GM19043 (cell line): ENCODE measurements around the gene PCDHGB5.
"Not testable (repeated sequence)": the region's sequence is repeated elsewhere in the genome, so short reads cannot be mapped to it uniquely, and the experiment has no call there.

Source experiments
- ATAC-seq: cut with Tn5 transposase; IDR thresholded peaks from one replicate; pipeline ENCODE4 v1.9.1; 2021; ENCODE audit warnings: low read depth; ENCODE audit not compliant: unreplicated experiment

PCDHGB5 gene

DNA sequence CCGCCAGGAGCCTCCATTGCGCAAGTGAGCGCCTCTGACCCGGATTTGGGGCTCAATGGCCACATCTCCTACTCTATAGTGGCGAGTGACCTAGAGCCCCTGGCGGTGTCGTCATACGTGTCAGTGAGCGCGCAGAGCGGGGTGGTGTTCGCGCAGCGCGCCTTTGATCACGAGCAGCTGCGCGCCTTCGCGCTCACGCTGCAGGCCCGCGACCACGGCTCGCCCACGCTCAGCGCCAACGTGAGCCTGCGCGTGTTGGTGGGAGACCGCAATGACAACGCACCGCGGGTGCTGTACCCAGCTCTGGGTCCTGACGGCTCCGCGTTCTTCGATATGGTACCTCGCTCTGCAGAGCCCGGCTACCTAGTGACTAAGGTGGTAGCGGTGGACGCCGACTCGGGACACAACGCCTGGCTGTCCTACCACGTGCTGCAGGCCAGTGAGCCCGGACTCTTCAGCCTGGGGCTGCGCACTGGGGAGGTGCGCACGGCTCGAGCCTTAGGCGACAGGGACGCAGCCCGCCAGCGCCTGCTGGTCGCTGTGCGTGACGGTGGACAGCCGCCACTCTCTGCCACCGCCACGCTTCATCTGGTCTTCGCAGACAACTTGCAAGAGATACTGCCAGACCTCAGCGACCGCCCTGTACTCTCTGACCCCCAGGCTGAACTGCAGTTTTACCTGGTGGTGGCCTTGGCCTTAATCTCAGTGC, 12.0 kb downstream of the PCDHGB5 start:
- ATAC-seq, result no peak

DNA sequence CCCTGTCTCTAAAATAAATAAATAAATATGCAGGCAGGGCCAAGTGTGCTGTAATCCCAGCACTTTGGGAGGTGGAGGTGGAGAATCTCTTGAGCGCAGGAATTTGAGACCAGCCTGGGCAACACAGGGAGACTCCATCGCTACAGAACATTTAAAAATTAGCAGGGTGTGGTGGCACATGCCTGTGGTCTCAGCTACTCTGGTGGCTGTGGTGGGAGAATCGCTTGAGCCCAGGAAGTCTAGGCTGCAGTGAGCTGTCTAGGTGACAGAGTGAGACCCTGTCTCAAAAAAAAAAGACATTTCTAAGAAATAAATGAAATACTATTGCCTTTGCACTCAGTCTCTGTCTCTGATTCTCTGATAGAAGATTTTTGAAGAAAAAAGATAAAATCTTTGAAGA, 13.8 kb downstream of the PCDHGB5 start:
- ATAC-seq, result no peak

- ATAC-seq, result peak; percentile 52
Measured at GRCh38 chr5:141412854-141413539, 15.2 kb downstream of the PCDHGB5 start, which contains the start of gene PCDHGA10. Gene PCDHGA10 (plus strand): TSS chr5:141412987. CDS start chr5:141413176, 189 bp downstream.

DNA sequence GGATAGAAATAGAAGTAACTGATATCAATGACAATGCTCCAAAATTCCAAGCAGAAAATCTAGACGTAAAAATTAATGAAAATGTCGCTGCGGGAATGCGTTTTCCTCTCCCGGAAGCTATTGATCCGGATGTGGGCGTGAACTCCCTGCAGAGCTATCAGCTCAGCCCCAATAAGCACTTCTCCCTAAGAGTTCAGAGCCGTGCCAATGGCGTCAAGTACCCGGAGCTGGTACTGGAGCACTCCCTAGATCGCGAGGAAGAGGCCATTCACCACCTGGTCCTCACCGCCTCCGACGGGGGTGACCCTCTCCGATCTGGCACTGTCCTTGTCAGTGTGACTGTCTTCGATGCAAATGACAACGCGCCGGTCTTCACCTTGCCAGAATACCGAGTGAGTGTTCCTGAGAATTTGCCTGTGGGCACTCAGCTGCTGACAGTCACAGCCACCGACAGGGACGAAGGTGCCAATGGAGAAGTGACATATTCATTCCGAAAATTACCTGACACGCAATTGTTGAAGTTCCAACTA, 15.9 kb downstream of the PCDHGB5 start:
- no peak for ATAC-seq

GRCh38 chr5:141414548-141415274, 17.0 kb downstream of the PCDHGB5 start:
- not testable (repeated sequence) for ATAC-seq

GRCh38 chr5:141415275-141415618, 17.5 kb downstream of the PCDHGB5 start:
- not testable (repeated sequence) for ATAC-seq

GRCh38 chr5:141417494-141418172, 19.9 kb downstream of the PCDHGB5 start, which contains the start of gene PCDHGB7:
Gene PCDHGB7 (plus strand): TSS chr5:141417677. CDS start chr5:141417860, 183 bp downstream.
- ATAC-seq, result peak; percentile 57

- ATAC-seq, result no peak
Measured at GRCh38 chr5:141419074-141419880, 21.5 kb downstream of the PCDHGB5 start.

GRCh38 chr5:141420855-141421488, 23.2 kb downstream of the PCDHGB5 start, which contains the start of gene PCDHGA11:
Gene PCDHGA11 (plus strand): TSS chr5:141421051. CDS start chr5:141421228, 177 bp downstream.
- peak; percentile 47 for ATAC-seq

GRCh38 chr5:141421489-141421855, 23.7 kb downstream of the PCDHGB5 start:
- no peak for ATAC-seq

DNA sequence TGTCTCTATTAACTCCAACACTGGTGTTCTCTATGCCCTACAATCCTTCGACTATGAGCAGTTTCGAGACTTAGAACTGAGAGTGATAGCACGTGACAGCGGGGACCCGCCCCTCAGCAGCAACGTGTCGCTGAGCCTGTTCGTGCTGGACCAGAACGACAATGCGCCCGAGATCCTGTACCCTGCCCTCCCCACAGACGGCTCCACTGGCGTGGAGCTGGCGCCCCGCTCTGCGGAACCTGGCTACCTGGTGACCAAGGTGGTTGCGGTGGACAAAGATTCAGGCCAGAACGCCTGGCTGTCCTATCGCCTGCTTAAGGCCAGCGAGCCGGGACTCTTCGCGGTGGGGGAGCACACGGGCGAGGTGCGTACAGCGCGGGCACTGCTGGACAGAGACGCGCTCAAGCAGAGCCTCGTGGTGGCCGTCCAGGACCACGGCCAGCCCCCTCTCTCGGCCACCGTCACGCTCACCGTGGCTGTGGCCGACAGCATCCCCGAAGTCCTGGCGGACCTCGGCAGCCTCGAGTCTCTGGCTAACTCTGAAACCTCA, 25.1 kb downstream of the PCDHGB5 start:
- ATAC-seq, result no peak

- no peak for ATAC-seq
Measured at GRCh38 chr5:141427783-141428426, 30.2 kb downstream of the PCDHGB5 start.

- ATAC-seq, result peak; percentile 76
Measured at GRCh38 chr5:141430332-141431113, 32.8 kb downstream of the PCDHGB5 start, which contains the start of gene PCDHGA12. Gene PCDHGA12 (plus strand): TSS chr5:141430507. CDS start chr5:141430760, 253 bp downstream.

GRCh38 chr5:141431286-141431685, 33.5 kb downstream of the PCDHGB5 start:
- ATAC-seq, result no peak

DNA sequence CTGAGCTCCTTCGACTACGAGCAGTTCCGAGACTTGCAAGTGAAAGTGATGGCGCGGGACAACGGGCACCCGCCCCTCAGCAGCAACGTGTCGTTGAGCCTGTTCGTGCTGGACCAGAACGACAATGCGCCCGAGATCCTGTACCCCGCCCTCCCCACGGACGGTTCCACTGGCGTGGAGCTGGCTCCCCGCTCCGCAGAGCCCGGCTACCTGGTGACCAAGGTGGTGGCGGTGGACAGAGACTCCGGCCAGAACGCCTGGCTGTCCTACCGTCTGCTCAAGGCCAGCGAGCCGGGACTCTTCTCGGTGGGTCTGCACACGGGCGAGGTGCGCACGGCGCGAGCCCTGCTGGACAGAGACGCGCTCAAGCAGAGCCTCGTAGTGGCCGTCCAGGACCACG, 34.6 kb downstream of the PCDHGB5 start:
- ATAC-seq, result not testable (repeated sequence)

DNA sequence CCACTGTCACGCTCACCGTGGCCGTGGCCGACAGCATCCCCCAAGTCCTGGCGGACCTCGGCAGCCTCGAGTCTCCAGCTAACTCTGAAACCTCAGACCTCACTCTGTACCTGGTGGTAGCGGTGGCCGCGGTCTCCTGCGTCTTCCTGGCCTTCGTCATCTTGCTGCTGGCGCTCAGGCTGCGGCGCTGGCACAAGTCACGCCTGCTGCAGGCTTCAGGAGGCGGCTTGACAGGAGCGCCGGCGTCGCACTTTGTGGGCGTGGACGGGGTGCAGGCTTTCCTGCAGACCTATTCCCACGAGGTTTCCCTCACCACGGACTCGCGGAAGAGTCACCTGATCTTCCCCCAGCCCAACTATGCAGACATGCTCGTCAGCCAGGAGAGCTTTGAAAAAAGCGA, 35.0 kb downstream of the PCDHGB5 start:
- ATAC-seq, result not testable (repeated sequence)

DNA sequence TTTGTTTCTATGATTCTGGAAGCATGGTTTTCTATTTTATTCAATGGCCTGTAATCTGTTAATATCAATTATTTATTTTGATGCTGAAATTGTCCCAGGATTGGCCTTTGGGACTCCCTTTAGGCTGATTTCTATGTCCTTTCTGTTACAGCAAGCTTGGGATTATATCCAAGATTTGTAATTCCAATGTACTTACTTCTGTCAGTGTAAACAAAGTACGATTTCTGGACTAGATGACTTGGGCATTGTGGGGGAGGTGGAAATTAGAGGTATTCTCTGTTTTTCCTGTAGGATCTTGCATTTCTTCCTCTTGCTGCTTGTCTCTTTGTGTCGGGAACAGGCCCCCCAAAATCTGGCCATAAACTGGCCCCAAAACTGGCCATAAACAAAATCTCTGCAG, 36.3 kb downstream of the PCDHGB5 start:
- no peak for ATAC-seq
